VCaP (cell line): ENCODE measurements around the gene ENO3.
"Not testable (repeated sequence)": the region's sequence is repeated elsewhere in the genome, so short reads cannot be mapped to it uniquely, and the experiment has no call there.

ENCODE experiments used
- H3K27ac ChIP-seq: fragments of 450-650 bp; 2 replicates; pipeline ENCODE4 v1.5.1; 2017
- CTCF ChIP-seq: fragments of 450-650 bp; conservative IDR thresholded peaks from 2 replicates; pipeline ENCODE4 v1.5.1; 2017; ENCODE audit warnings: mild to moderate bottlenecking, moderate library complexity

Gene ENO3

GRCh38 chr17:4950746-4951204 is at the start of gene ENO3:
TSS of gene ENO3 (plus strand) at chr17:4951119. CDS start at chr17:4951830, 711 bp downstream.
- H3K27ac ChIP-seq = peak within 1 kb of the TSS; percentile 91
- no peak for TF ChIP-seq CTCF

- no peak overlapping the region for H3K27ac ChIP-seq
- TF ChIP-seq CTCF = no peak
Measured at GRCh38 chr17:4901648-4902344, 49.1 kb upstream of the ENO3 start.

GRCh38 chr17:4902540-4902939 is 48.4 kb upstream of the ENO3 start:
- no peak overlapping the region for H3K27ac ChIP-seq
- no peak for TF ChIP-seq CTCF

- no peak within 1 kb of the TSS for H3K27ac ChIP-seq
- peak; percentile 79 for TF ChIP-seq CTCF
Measured at GRCh38 chr17:4903051-4903818, 47.7 kb upstream of the ENO3 start, which contains the start of gene CHRNE. TSS of gene CHRNE (minus strand) at chr17:4903098. CDS start at chr17:4903063, 35 bp downstream.

GRCh38 chr17:4906642-4907041 is 44.3 kb upstream of the ENO3 start:
- not testable (repeated sequence) for H3K27ac ChIP-seq

GRCh38 chr17:4908301-4908700 is 42.6 kb upstream of the ENO3 start:
- no peak for TF ChIP-seq CTCF
- no peak overlapping the region for H3K27ac ChIP-seq

- H3K27ac ChIP-seq = 0 out of 2 replicates have a peak overlapping the region, but pooled peaks have one; percentile 5
Measured at GRCh38 chr17:4908711-4909496, 42.0 kb upstream of the ENO3 start.

More at GRCh38 chr17:4908711-4909496, 42.0 kb upstream of the ENO3 start:
- TF ChIP-seq CTCF = peak; percentile 78
